CD4-positive, alpha-beta memory T cell (primary cell): ENCODE data around the gene DNASE1L3. TPM values are rescaled to one million over a fixed set of nuclear protein-coding genes. Genes with fewer than 3 reads are reported as not detected.
A peak's percentile ranks its signal among the peaks of the same experiment; 100 is the strongest.

Experiments
- CTCF ChIA-PET: fragments of 350-600 bp; sonication (Branson Sonifier 250); formaldehyde crosslinking; loops from one replicate; lab custom pipeline; 2021; ENCODE audit warnings: inconsistent platforms; ENCODE audit not compliant: partially characterized antibody; lab: Charles Lee
- POLR2A ChIA-PET: fragments of 350-600 bp; sonication (Branson Sonifier 250); formaldehyde crosslinking; loops from one replicate; lab custom pipeline; 2021; ENCODE audit not compliant: partially characterized antibody; lab: Charles Lee
- DNase-seq, 5 donors: peaks; one replicate each; pipeline versions ENCODE4 v3.0.0 to v3.0.0-alpha.2; 2020 to 2022; ENCODE audit warnings: mixed read lengths in 1 of 5
- H3K27ac ChIP-seq: one replicate; pipeline ENCODE4 v1.7.0; 2013; ENCODE audit warnings: low read depth, low read length
- H3K27me3 ChIP-seq: 2 replicates; pipeline ENCODE4 v1.7.0; 2013; ENCODE audit warnings: mild to moderate bottlenecking, low read length, moderate library complexity; ENCODE audit not compliant: insufficient read depth
- H3K36me3 ChIP-seq: 2 replicates; pipeline ENCODE4 v1.7.0; 2013; ENCODE audit warnings: mild to moderate bottlenecking, low read length, moderate library complexity; ENCODE audit not compliant: insufficient read depth
- H3K4me1 ChIP-seq: 2 replicates; pipeline ENCODE4 v1.7.0; 2013; ENCODE audit warnings: mild to moderate bottlenecking, low read length, moderate library complexity; ENCODE audit not compliant: insufficient read depth
- H3K4me3 ChIP-seq, 2 donors: one replicate each; pipeline ENCODE4 v1.7.0; 2013; ENCODE audit warnings: low read length in 2 of 2, mild to moderate bottlenecking in 1 of 2
- H3K9me3 ChIP-seq, 2 donors: one replicate each; pipeline ENCODE4 v1.7.0; 2013; ENCODE audit warnings: low read length in 2 of 2, control low read depth in 1 of 2; ENCODE audit not compliant: control insufficient read depth in 1 of 2
- H3K27ac Mint-ChIP-seq, 7 donors: one replicate each; pipeline ENCODE4 v1.8.0; 2020 to 2021; ENCODE audit warnings: mixed read lengths in 7 of 7, mild to moderate bottlenecking in 6 of 7, inconsistent platforms in 3 of 7, moderate library complexity in 3 of 7
- H3K27me3 Mint-ChIP-seq, 2 donors: one replicate each; pipeline ENCODE4 v1.8.0; 2020 to 2021; ENCODE audit warnings: mixed read lengths in 2 of 2
- H3K36me3 Mint-ChIP-seq, 2 donors: one replicate each; pipeline ENCODE4 v1.8.0; 2020 to 2021; ENCODE audit warnings: mixed read lengths in 2 of 2, inconsistent platforms in 1 of 2, mild to moderate bottlenecking in 1 of 2
- H3K4me1 Mint-ChIP-seq, 4 donors: one replicate each; pipeline ENCODE4 v1.8.0; 2020 to 2021; ENCODE audit warnings: mixed read lengths in 4 of 4, mild to moderate bottlenecking in 1 of 4
- H3K4me3 Mint-ChIP-seq, 8 donors: one replicate each; pipeline ENCODE4 v1.8.0; 2020 to 2021; ENCODE audit warnings: mixed read lengths in 8 of 8, mild to moderate bottlenecking in 7 of 8, moderate library complexity in 6 of 8, inconsistent platforms in 3 of 8
- H3K9me3 Mint-ChIP-seq, 8 donors: one replicate each; pipeline ENCODE4 v1.8.0; 2020 to 2021; ENCODE audit warnings: mixed read lengths in 8 of 8, mild to moderate bottlenecking in 5 of 8, inconsistent platforms in 3 of 8, moderate library complexity in 1 of 8
- intact Hi-C: fragments of 100-400 bp; cut with micrococcal nuclease; formaldehyde crosslinking; loops from one replicate; pipeline ENCODE4 v1.15.1; 2023
- polyA plus RNA-seq, 2 donors: library from polyadenylated mRNA; unstranded; fragments of 300-500 nt; fragmentation: Illumina TruSeq; gene quantifications; one replicate each; pipeline ENCODE4 v1.2.3, GENCODE V29; 2021
- total RNA-seq, 2 experiments: library from RNA; stranded (reverse); gene quantifications; one replicate each; pipeline ENCODE4 v1.2.3, GENCODE V29; 2021

DNASE1L3 gene
- total RNA-seq = not detected
- not detected for polyA plus RNA-seq

GRCh38 chr3:58210761-58211460 lies at the start of gene DNASE1L3:
Gene DNASE1L3 (minus strand): TSS chr3:58210972. CDS start chr3:58210906, 66 bp downstream.
- Mint-ChIP-seq H3K9me3 (peaks cover 0 to 2% (median 0%) of the 10 kb centered on the region in 8 donors), H3K4me3 (no peak within 1 kb of the TSS), H3K4me1 (peaks cover 0 to 3% (median under 1%) of the 10 kb centered on the region in 4 donors), H3K36me3 (no peaks in the 10 kb centered on the region), H3K27me3 (peaks cover 5 to 13% of the 10 kb centered on the region in 2 donors), H3K27ac (no peak within 1 kb of the TSS)
- H3K27ac ChIP-seq = no peak within 1 kb of the TSS
- H3K9me3 ChIP-seq = no peaks in the 10 kb centered on the region
- ChIA-PET CTCF (interaction anchor here (9.4 kb wide), 1 partner anchor 21 kb away, joined by 90 read pairs; no protein-coding TSS in a partner anchor), POLR2A (no interaction called here)
- intact Hi-C loops = no loop called here
- H3K4me1 ChIP-seq = no peaks in the 10 kb centered on the region
- H3K27me3 ChIP-seq = no peaks in the 10 kb centered on the region
- DNase-seq = no peak
- no peaks in the 10 kb centered on the region for H3K36me3 ChIP-seq
- no peak within 1 kb of the TSS for H3K4me3 ChIP-seq

GRCh38 chr3:58260261-58260731 lies 49.5 kb upstream of the DNASE1L3 start:
- peaks cover 0 to 2% (median 0%) of the 10 kb centered on the region in 8 donors for H3K9me3 Mint-ChIP-seq
- ChIA-PET POLR2A (no interaction called here), CTCF (no interaction called here)
- no peak overlapping the region for H3K27ac ChIP-seq
- H3K27me3 ChIP-seq = no peaks in the 10 kb centered on the region
- DNase-seq = no peak
- H3K9me3 ChIP-seq = no peaks in the 10 kb centered on the region
- H3K27ac Mint-ChIP-seq = no peak overlapping the region
- H3K36me3 Mint-ChIP-seq = peaks cover 17 to 31% of the 10 kb centered on the region in 2 donors
- no peak overlapping the region for H3K4me3 ChIP-seq
- intact Hi-C loops = no loop called here
- H3K4me1 Mint-ChIP-seq = peaks cover 0 to 4% (median 0%) of the 10 kb centered on the region in 4 donors
- H3K36me3 ChIP-seq = no peaks in the 10 kb centered on the region
- no peak overlapping the region for H3K4me3 Mint-ChIP-seq
- H3K27me3 Mint-ChIP-seq = no peaks in the 10 kb centered on the region
- no peaks in the 10 kb centered on the region for H3K4me1 ChIP-seq

GRCh38 chr3:58258392-58259055 lies 47.8 kb upstream of the DNASE1L3 start:
- H3K9me3 Mint-ChIP-seq = peaks cover 0 to 2% (median 0%) of the 10 kb centered on the region in 8 donors
- Histone ChIP-seq H3K4me3 (no peak overlapping the region), H3K27ac (no peak overlapping the region), H3K36me3 (no peaks in the 10 kb centered on the region), H3K9me3 (no peaks in the 10 kb centered on the region), H3K4me1 (no peaks in the 10 kb centered on the region), H3K27me3 (no peaks in the 10 kb centered on the region)
- DNase-seq = no peak
- no peak overlapping the region for H3K4me3 Mint-ChIP-seq
- peak overlapping the region in 1 of 7 donors; percentile 12 for H3K27ac Mint-ChIP-seq
- peaks cover 0 to 4% (median 0%) of the 10 kb centered on the region in 4 donors for H3K4me1 Mint-ChIP-seq
- ChIA-PET POLR2A (interaction anchor here (1.0 kb wide), 1 partner anchor 20 kb away, joined by 5 read pairs; no protein-coding TSS in a partner anchor), CTCF (no interaction called here)
- H3K36me3 Mint-ChIP-seq = peaks cover 17 to 31% of the 10 kb centered on the region in 2 donors
- no peaks in the 10 kb centered on the region for H3K27me3 Mint-ChIP-seq
- intact Hi-C loops = no loop called here

- DNase-seq = no peak
- Mint-ChIP-seq H3K27ac (no peak overlapping the region), H3K36me3 (peaks cover 15 to 28% of the 10 kb centered on the region in 2 donors), H3K4me1 (peaks cover 0 to 4% (median 0%) of the 10 kb centered on the region in 4 donors), H3K9me3 (peaks cover 0 to 2% (median 0%) of the 10 kb centered on the region in 8 donors), H3K4me3 (no peak overlapping the region), H3K27me3 (no peaks in the 10 kb centered on the region)
- no peaks in the 10 kb centered on the region for H3K27me3 ChIP-seq
- no peaks in the 10 kb centered on the region for H3K36me3 ChIP-seq
- CTCF ChIA-PET = no interaction called here
- no peaks in the 10 kb centered on the region for H3K9me3 ChIP-seq
- H3K4me1 ChIP-seq = no peaks in the 10 kb centered on the region
- intact Hi-C loops = no loop called here
- H3K27ac ChIP-seq = no peak overlapping the region
- H3K4me3 ChIP-seq = no peak overlapping the region
- POLR2A ChIA-PET = no interaction called here
These were observed 45.7 kb upstream of the DNASE1L3 start for GRCh38 chr3:58256511-58256910.

- no peaks in the 10 kb centered on the region for H3K27me3 Mint-ChIP-seq
- peaks cover 0 to 2% (median 0%) of the 10 kb centered on the region in 8 donors for H3K9me3 Mint-ChIP-seq
- H3K36me3 Mint-ChIP-seq = peaks cover 15 to 27% of the 10 kb centered on the region in 2 donors
- Histone ChIP-seq H3K9me3 (no peaks in the 10 kb centered on the region), H3K27ac (no peak overlapping the region), H3K36me3 (no peaks in the 10 kb centered on the region), H3K4me1 (no peaks in the 10 kb centered on the region), H3K27me3 (no peaks in the 10 kb centered on the region), H3K4me3 (no peak overlapping the region)
- H3K27ac Mint-ChIP-seq = peak overlapping the region in 1 of 7 donors; percentile 37
- CTCF ChIA-PET = no interaction called here
- POLR2A ChIA-PET = no interaction called here
- intact Hi-C loops = no loop called here
- no peak for DNase-seq
- H3K4me3 Mint-ChIP-seq = no peak overlapping the region
- H3K4me1 Mint-ChIP-seq = peaks cover 0 to 4% (median 0%) of the 10 kb centered on the region in 4 donors
These were observed 45.3 kb upstream of the DNASE1L3 start for GRCh38 chr3:58256061-58256460.

GRCh38 chr3:58254144-58254543 lies 43.4 kb upstream of the DNASE1L3 start:
- Mint-ChIP-seq H3K27ac (no peak overlapping the region), H3K9me3 (no peaks in the 10 kb centered on the region), H3K36me3 (peaks cover 15 to 21% of the 10 kb centered on the region in 2 donors), H3K4me1 (peaks cover 0 to 2% (median 0%) of the 10 kb centered on the region in 4 donors), H3K27me3 (no peaks in the 10 kb centered on the region), H3K4me3 (no peak overlapping the region)
- Histone ChIP-seq H3K4me1 (no peaks in the 10 kb centered on the region), H3K27ac (no peak overlapping the region), H3K36me3 (no peaks in the 10 kb centered on the region), H3K4me3 (no peak overlapping the region), H3K27me3 (no peaks in the 10 kb centered on the region), H3K9me3 (no peaks in the 10 kb centered on the region)
- intact Hi-C loops = no loop called here
- no peak for DNase-seq
- CTCF ChIA-PET = interaction anchor here (1.5 kb wide), 1 partner anchor 9 kb away, joined by 3 read pairs; no protein-coding TSS in a partner anchor
- POLR2A ChIA-PET = no interaction called here

- H3K9me3 Mint-ChIP-seq = no peaks in the 10 kb centered on the region
- H3K4me1 ChIP-seq = no peaks in the 10 kb centered on the region
- POLR2A ChIA-PET = no interaction called here
These were observed 40.9 kb upstream of the DNASE1L3 start for GRCh38 chr3:58251631-58252035.

More at GRCh38 chr3:58251631-58252035, 40.9 kb upstream of the DNASE1L3 start:
- DNase-seq = no peak
- H3K27me3 Mint-ChIP-seq = no peaks in the 10 kb centered on the region
- H3K27me3 ChIP-seq = no peaks in the 10 kb centered on the region
- CTCF ChIA-PET = no interaction called here
- H3K4me1 Mint-ChIP-seq = peaks cover 0 to 2% (median 0%) of the 10 kb centered on the region in 4 donors
- no peak overlapping the region for H3K27ac Mint-ChIP-seq
- no peaks in the 10 kb centered on the region for H3K9me3 ChIP-seq
- no peaks in the 10 kb centered on the region for H3K36me3 ChIP-seq
- H3K4me3 Mint-ChIP-seq = no peak overlapping the region
- no peak overlapping the region for H3K4me3 ChIP-seq
- intact Hi-C loops = no loop called here
- no peak overlapping the region for H3K27ac ChIP-seq
- peaks cover 0 to 6% of the 10 kb centered on the region in 2 donors for H3K36me3 Mint-ChIP-seq
